A673 (cell line): Measurements from ENCODE around the gene PTMS. TPM values are rescaled to one million over a fixed set of nuclear protein-coding genes. Genes with fewer than 3 reads are reported as not detected.

Experiments
- BruUV-seq: library from RNA; stranded (reverse); fragments of 400-500 nt; replicated peaks from 2 replicates; lab custom pipeline; 2021; lab: Mats Ljungman, UMichigan
- CTCF ChIA-PET: fragments of 300-600 bp; sonication (Branson Sonifier 250); formaldehyde crosslinking; loops from one replicate; lab custom pipeline; 2022; ENCODE audit warnings: antibody characterized with exemption; lab: Charles Lee
- POLR2A ChIA-PET: fragments of 300-600 bp; sonication (Branson Sonifier 250); formaldehyde crosslinking; loops from one replicate; lab custom pipeline; 2022; ENCODE audit warnings: antibody characterized with exemption; ENCODE audit not compliant: low non-redundant PET; lab: Charles Lee
- DNase-seq: peaks from one replicate; pipeline ENCODE4 v3.0.0-alpha.2; 2015; ENCODE audit warnings: low spot score
- H3K27ac ChIP-seq: fragments of 200-600 bp; sonication (generic); 2 replicates; pipeline ENCODE4 v1.5.1; 2016; ENCODE audit warnings: mixed run types, low read depth, mild to moderate bottlenecking, mixed read lengths, antibody characterized with exemption, low read length; ENCODE audit not compliant: poor library complexity, severe bottlenecking
- H3K27me3 ChIP-seq: fragments of 200-600 bp; sonication (generic); replicated peaks from 2 replicates; pipeline ENCODE4 v1.6.1; 2017; ENCODE audit warnings: mixed run types, low read depth, mild to moderate bottlenecking, mixed read lengths, antibody characterized with exemption, low read length; ENCODE audit not compliant: insufficient read depth, poor library complexity
- H3K36me3 ChIP-seq: fragments of 200-600 bp; sonication (generic); 2 replicates; pipeline ENCODE4 v1.6.1; 2016; ENCODE audit warnings: mixed run types, mild to moderate bottlenecking, mixed read lengths, antibody characterized with exemption, low read length; ENCODE audit not compliant: insufficient read depth, poor library complexity, severe bottlenecking
- H3K4me1 ChIP-seq: fragments of 200-600 bp; sonication (generic); 2 replicates; pipeline ENCODE4 v1.6.1; 2017; ENCODE audit warnings: mixed run types, mild to moderate bottlenecking, mixed read lengths, antibody characterized with exemption, low read length; ENCODE audit not compliant: insufficient read depth, poor library complexity, severe bottlenecking
- H3K4me3 ChIP-seq: fragments of 200-600 bp; sonication (generic); 2 replicates; pipeline ENCODE4 v1.5.1; 2016; ENCODE audit warnings: low read depth, mixed run types, mild to moderate bottlenecking, mixed read lengths, low read length; ENCODE audit not compliant: poor library complexity, severe bottlenecking
- H3K9me3 ChIP-seq: fragments of 200-600 bp; sonication (generic); 2 replicates; pipeline ENCODE4 v1.6.1; 2016; ENCODE audit warnings: mixed run types, low read depth, mild to moderate bottlenecking, mixed read lengths, antibody characterized with exemption, low read length; ENCODE audit not compliant: poor library complexity, severe bottlenecking
- CTCF ChIP-seq: fragments of 300-800, 200-600 bp; sonication (generic); conservative IDR thresholded peaks from 2 replicates; pipeline ENCODE4 v1.5.1; 2017; ENCODE audit warnings: low read depth, mild to moderate bottlenecking, antibody characterized with exemption, low read length, moderate library complexity, mixed read lengths
- EZH2 ChIP-seq: fragments of 200-600 bp; sonication (generic); IDR thresholded peaks from 2 replicates; pipeline ENCODE4 v1.6.1; 2017; ENCODE audit warnings: borderline replicate concordance, low read depth, mild to moderate bottlenecking, mixed read lengths, antibody characterized with exemption, low read length; ENCODE audit not compliant: poor library complexity, severe bottlenecking
- intact Hi-C: fragments of 100-400 bp; cut with micrococcal nuclease; formaldehyde crosslinking; loops from one replicate; pipeline ENCODE4 v1.10.0; 2022; ENCODE audit not compliant: unreplicated experiment
- total RNA-seq: library from RNA; stranded (reverse); gene quantifications from 2 replicates; pipeline ENCODE4 v1.2.3, GENCODE V29; 2021

The PTMS gene
- total RNA-seq, 1 experiment from 2014 or later: 620 TPM

GRCh38 chr12:6780573-6780972 is 14.4 kb downstream of the PTMS start:
- no TSS peak for BruUV-seq
- Histone ChIP-seq H3K4me1 (peaks cover 8% of the 10 kb centered on the region), H3K4me3 (no peak overlapping the region), H3K27me3 (no peaks in the 10 kb centered on the region), H3K9me3 (no peaks in the 10 kb centered on the region), H3K36me3 (peaks cover 15% of the 10 kb centered on the region), H3K27ac (no peak overlapping the region)
- no peak for TF ChIP-seq CTCF
- TF ChIP-seq EZH2: no peak
- no peak for DNase-seq
- CTCF ChIA-PET: interaction anchor here (0.5 to 1.9 kb wide), 4 partner anchors 27 to 227 kb away, joined by 3 to 8 read pairs (median 4); partner anchors contain the start of gene MLF2
- POLR2A ChIA-PET: no interaction called here
- intact Hi-C loops: no loop called here

- Histone ChIP-seq H3K4me1 (peaks cover 8% of the 10 kb centered on the region), H3K9me3 (no peaks in the 10 kb centered on the region), H3K4me3 (no peak overlapping the region), H3K27me3 (no peaks in the 10 kb centered on the region), H3K27ac (no peak overlapping the region), H3K36me3 (peaks cover 5% of the 10 kb centered on the region)
- no TSS peak for BruUV-seq
- ChIA-PET CTCF (no interaction called here), POLR2A (no interaction called here)
- TF ChIP-seq EZH2: no peak
- no peak for TF ChIP-seq CTCF
- intact Hi-C loops: no loop called here
- DNase-seq: no peak
These were observed 16.0 kb downstream of the PTMS start for GRCh38 chr12:6782119-6782518.

- Histone ChIP-seq H3K27ac (no peak overlapping the region), H3K4me1 (peaks cover 8% of the 10 kb centered on the region), H3K4me3 (no peak overlapping the region), H3K27me3 (no peaks in the 10 kb centered on the region), H3K9me3 (no peaks in the 10 kb centered on the region), H3K36me3 (no peaks in the 10 kb centered on the region)
- intact Hi-C loops: no loop called here
- no peak for TF ChIP-seq EZH2
- no peak for TF ChIP-seq CTCF
- no peak for DNase-seq
- CTCF ChIA-PET: no interaction called here
- POLR2A ChIA-PET: no interaction called here
- BruUV-seq: no TSS peak
These were observed 16.8 kb downstream of the PTMS start for GRCh38 chr12:6782850-6783566.
